Duodenal mucosa (tissue), 2 donors: Measurements from ENCODE around the gene HOXC6.
A peak's percentile ranks its signal among the peaks of the same experiment; 100 is the strongest.
"Not testable (repeated sequence)": the region's sequence is repeated elsewhere in the genome, so short reads cannot be mapped to it uniquely, and the experiment has no call there.

Source experiments
- H3K27ac ChIP-seq: one replicate; pipeline ENCODE4 v1.7.0; 2013; ENCODE audit warnings: low read depth, low read length
- H3K27me3 ChIP-seq, 2 donors: one replicate each; pipeline ENCODE4 v1.7.0; 2013; ENCODE audit warnings: low read length in 2 of 2, control low read depth in 1 of 2; ENCODE audit not compliant: insufficient read depth in 2 of 2, control insufficient read depth in 1 of 2
- H3K36me3 ChIP-seq, 2 donors: one replicate each; pipeline ENCODE4 v1.7.0; 2013; ENCODE audit warnings: low read length in 2 of 2, control low read depth in 1 of 2; ENCODE audit not compliant: insufficient read depth in 2 of 2, control insufficient read depth in 1 of 2
- H3K4me1 ChIP-seq, 2 donors: one replicate each; pipeline ENCODE4 v1.7.0; 2013; ENCODE audit warnings: low read length in 2 of 2, control low read depth in 1 of 2; ENCODE audit not compliant: insufficient read depth in 2 of 2, control insufficient read depth in 1 of 2
- H3K4me3 ChIP-seq, 2 donors: one replicate each; pipeline ENCODE4 v1.7.0; 2013; ENCODE audit warnings: low read length in 2 of 2, low read depth in 1 of 2
- H3K9ac ChIP-seq, 2 donors: one replicate each; pipeline ENCODE4 v1.7.0; 2013; ENCODE audit warnings: low read length in 2 of 2, low read depth in 1 of 2
- H3K9me3 ChIP-seq, 2 donors: one replicate each; pipeline ENCODE4 v1.7.0; 2013; ENCODE audit warnings: low read length in 2 of 2, control low read depth in 1 of 2; ENCODE audit not compliant: control insufficient read depth in 1 of 2

Gene HOXC6

DNA sequence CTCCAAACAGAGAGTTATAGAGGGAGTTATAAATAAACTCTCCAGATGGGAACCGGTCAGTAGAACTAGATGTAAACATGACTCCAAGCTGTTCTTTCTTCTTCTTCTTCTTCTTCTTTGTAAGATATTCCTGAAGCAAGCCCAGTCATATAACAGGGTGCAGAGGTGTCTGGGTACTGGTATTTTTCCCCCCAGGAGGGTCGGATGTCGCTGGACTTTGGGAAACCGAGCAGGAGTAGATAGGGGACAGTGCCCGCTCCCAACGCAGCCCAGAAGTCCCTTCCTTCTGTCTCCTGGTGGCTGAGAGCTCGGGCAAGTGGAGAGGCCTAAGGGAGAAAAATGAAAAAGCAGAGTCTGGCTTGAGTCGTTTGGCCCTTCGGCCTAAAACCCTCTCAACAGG lies 50.9 kb downstream of the HOXC6 start:
- H3K4me3 ChIP-seq, H3K27me3 ChIP-seq, H3K36me3 ChIP-seq, H3K9ac ChIP-seq, H3K9me3 ChIP-seq, H3K4me1 ChIP-seq: not testable (repeated sequence)
- peak overlapping the region; percentile 20 for H3K27ac ChIP-seq
